Pancreas (tissue), 10 donors: ENCODE results near the gene KRT76. TPM values are rescaled to one million over a fixed set of nuclear protein-coding genes. Genes with fewer than 3 reads are reported as not detected.

Source experiments
- ATAC-seq, 4 donors: fragments of 200-7000 bp; cut with Tn5 transposase; one replicate each; pipeline versions ENCODE4 v1.8.0 to v1.9.1; 2020; ENCODE audit warnings: mild to moderate bottlenecking in 4 of 4, moderate library complexity in 4 of 4
- DNase-seq, 6 donors: peaks; one replicate each; pipeline ENCODE4 v3.0.0-alpha.2; 2020
- FAIRE-seq: peaks from 2 replicates; lab custom pipeline; 2012; peaks lifted over from hg19 to GRCh38; lab: Jason Lieb, UNC
- H3K27ac ChIP-seq, 4 donors: fragments of 200-600 bp; sonication (generic); 1 replicate in 3 of 4; 2 replicates in 1 of 4; pipeline versions ENCODE4 v1.5.0 to v1.8.0; 2020
- H3K27me3 ChIP-seq, 4 donors: fragments of 200-600 bp; one replicate each; pipeline ENCODE4 v1.8.0; 2021
- H3K36me3 ChIP-seq, 3 donors: fragments of 200-600 bp; sonication (generic) in 1 of 3; one replicate each; pipeline versions ENCODE4 v1.5.0 to v1.8.0; 2020 to 2021
- H3K4me1 ChIP-seq, 3 donors: fragments of 200-600 bp; one replicate each; pipeline ENCODE4 v1.8.0; 2021
- H3K4me3 ChIP-seq, 4 donors: fragments of 200-600 bp; sonication (generic) in 2 of 4; one replicate each; pipeline versions ENCODE4 v1.5.0 to v1.8.0; 2020 to 2021
- H3K9me3 ChIP-seq, 4 donors: fragments of 200-600 bp; one replicate each; pipeline ENCODE4 v1.8.0; 2021
- WGBS, 2 donors: extraction: QIAGEN DNeasy Blood & Tissue Kit; methylation state at CpG; one replicate each; pipeline ENCODE4 v1.1.7; 2013; 5-methylcytosine and 5-hydroxymethylcytosine counted together
- intact Hi-C, 3 donors: fragments of 100-400 bp; cut with DNase I; formaldehyde crosslinking; loops; one replicate each; pipeline versions ENCODE4 v1.11.1 to v1.14.2; 2022
- polyA plus RNA-seq, 2 donors: library from polyadenylated mRNA; stranded (reverse); fragments of 200-250 nt; gene quantifications; one replicate each; pipeline ENCODE4 v1.2.3, GENCODE V29; 2013
- total RNA-seq, 6 donors: library from RNA; stranded (reverse); fragmentation: NEBNext Ultra II Directional in 4 of 6; extraction: Animal tissue kit (Norgen Biotek cat#: 25700) in 4 of 6; gene quantifications; one replicate each; pipeline versions ENCODE4 v1.2.1 to v1.2.4, GENCODE V29; 2021 to 2023
- TF ChIP-seq, protein P1 (sequence below), 4 donors: fragments of 200-600 bp; sonication (generic) in 3 of 4; IDR thresholded peaks; one replicate each; pipeline versions ENCODE4 v1.5.0 to v1.8.0; 2021; ENCODE audit warnings: antibody characterized with exemption in 4 of 4
- donor health status: healthy with polysubstance abuse.
- donor health status: DM: no; HTN: no; CAD: no; lungs with moderate emphysema.
- donor health status: DM: no; HTN: no; CAD: no.
- donor health status: control.
- donor health status: control.
- donor health status: Bipolar disorder and iron deficiency.
- donor health status: DM: yes; HTN: yes; CAD: no.
- donor health status: DM: no; HTN: no; CAD: no.
- donor health status: DM: no; HTN: no; CAD: no.
- donor health status: DM: yes; HTN: yes; CAD: no.

The KRT76 gene
- total and polyA plus RNA-seq, 8 donors = not detected

DNA sequence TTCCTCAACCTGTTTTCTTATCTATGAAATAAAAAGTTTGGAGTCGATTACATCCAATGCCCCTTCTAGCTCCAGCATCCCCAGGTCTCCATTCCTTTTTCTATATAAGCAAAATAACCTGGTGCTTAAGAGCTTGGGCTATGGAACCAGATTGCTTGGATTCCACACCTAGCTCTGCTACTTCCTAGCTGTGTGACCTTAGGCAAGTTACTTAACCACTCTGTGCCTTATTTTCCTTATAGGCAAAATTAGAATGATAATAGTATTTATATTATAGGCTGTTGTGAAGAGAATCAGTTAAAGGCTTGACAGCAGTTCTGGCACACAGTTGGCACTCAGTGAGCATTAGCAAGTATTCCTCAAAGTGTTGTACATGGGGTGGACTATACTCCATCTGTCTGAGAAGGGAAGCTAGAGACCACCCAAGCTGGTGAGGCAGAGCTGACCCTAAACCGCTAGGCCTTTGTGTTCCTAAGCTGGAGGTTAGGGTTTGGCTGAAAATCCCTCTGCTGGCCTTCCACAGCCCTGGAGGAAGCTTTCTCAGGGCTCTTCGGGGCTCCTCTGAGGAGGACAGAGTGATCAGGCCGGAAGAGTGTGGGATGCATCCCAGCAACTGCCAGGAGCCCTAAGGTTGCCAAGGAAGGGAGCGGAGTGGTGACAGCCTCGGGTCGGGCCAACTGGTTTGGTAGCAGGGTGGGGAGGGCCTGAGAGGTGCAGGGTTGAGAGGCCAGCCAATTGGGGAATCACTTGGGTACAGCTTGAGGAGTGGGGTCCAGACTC, 42.8 kb upstream of the KRT76 start:
- Histone ChIP-seq H3K36me3 (no peaks in the 10 kb centered on the region), H3K27ac (no peak overlapping the region), H3K4me3 (no peak overlapping the region), H3K9me3 (no peaks in the 10 kb centered on the region), H3K27me3 (no peaks in the 10 kb centered on the region), H3K4me1 (no peaks in the 10 kb centered on the region)
- TF ChIP-seq, protein P1, sequence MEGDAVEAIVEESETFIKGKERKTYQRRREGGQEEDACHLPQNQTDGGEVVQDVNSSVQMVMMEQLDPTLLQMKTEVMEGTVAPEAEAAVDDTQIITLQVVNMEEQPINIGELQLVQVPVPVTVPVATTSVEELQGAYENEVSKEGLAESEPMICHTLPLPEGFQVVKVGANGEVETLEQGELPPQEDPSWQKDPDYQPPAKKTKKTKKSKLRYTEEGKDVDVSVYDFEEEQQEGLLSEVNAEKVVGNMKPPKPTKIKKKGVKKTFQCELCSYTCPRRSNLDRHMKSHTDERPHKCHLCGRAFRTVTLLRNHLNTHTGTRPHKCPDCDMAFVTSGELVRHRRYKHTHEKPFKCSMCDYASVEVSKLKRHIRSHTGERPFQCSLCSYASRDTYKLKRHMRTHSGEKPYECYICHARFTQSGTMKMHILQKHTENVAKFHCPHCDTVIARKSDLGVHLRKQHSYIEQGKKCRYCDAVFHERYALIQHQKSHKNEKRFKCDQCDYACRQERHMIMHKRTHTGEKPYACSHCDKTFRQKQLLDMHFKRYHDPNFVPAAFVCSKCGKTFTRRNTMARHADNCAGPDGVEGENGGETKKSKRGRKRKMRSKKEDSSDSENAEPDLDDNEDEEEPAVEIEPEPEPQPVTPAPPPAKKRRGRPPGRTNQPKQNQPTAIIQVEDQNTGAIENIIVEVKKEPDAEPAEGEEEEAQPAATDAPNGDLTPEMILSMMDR (IDR thresholded peaks at IDR 0.05) = no peak
- intact Hi-C loops = no loop called here
- ATAC-seq = no peak
- no peak for FAIRE-seq
- WGBS, 2 donors = 72 to 79% methylated on average over 7 of the region's 7 CpGs
- DNase-seq = no peak

DNA sequence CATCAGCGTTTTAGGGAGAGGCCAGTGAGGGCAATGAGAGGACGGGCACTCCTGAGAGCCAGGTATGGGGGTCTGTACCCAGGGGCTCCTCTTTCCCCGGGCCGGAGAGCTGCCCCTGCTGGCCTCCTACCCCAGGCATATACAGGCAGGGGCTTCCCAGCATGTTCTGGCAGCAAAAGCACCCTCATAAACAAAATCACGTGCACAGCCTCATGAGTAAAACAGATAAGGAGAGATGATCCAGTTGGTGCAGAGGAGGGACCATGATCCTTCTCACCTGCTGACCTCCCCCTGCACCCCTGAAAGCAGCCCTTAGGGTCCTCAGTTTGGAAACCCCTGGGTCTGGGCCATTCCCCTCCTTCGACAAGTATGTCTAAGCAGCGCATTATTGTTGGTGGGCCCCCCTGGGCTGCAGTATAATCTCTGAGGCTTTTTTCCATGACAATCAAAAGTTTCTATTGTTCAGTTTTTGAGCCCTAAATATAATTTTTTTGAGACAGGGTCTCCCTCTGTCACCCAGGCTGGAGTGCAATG, 41.8 kb upstream of the KRT76 start:
- no peaks in the 10 kb centered on the region for H3K4me1 ChIP-seq
- H3K27me3 ChIP-seq = no peaks in the 10 kb centered on the region
- FAIRE-seq (no peak), ATAC-seq (no peak), DNase-seq (no peak)
- no peaks in the 10 kb centered on the region for H3K9me3 ChIP-seq
- TF ChIP-seq, protein P1 (IDR thresholded peaks at IDR 0.05) = no peak
- intact Hi-C loops = no loop called here
- no peak overlapping the region for H3K27ac ChIP-seq
- H3K4me3 ChIP-seq = no peak overlapping the region
- no peaks in the 10 kb centered on the region for H3K36me3 ChIP-seq
- whole genome bisulfite sequencing, 2 donors = 58 to 59% methylated on average over 7 of the region's 7 CpGs

DNA sequence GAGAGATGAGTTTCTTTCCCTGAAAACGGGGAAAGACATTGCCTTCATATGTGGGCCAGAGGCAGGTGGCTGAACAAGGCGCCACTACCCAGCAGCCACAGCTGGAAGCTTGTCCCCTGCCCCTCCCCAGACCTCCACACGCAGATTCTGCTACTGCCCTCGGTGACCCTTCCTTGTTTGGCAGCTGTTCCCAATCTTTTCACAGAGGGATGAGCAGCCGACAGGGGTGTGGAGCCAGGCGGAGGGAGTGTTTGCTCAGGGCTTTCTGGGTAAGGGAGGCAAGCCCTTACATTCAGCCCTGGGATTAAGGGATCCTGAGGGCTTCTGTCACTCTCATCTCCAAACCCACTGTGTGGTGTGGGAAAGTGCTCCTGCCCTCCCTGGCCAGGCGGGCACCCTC, 41.2 kb upstream of the KRT76 start:
- Histone ChIP-seq H3K4me3 (no peak overlapping the region), H3K27ac (no peak overlapping the region), H3K36me3 (no peaks in the 10 kb centered on the region), H3K4me1 (no peaks in the 10 kb centered on the region), H3K9me3 (no peaks in the 10 kb centered on the region), H3K27me3 (no peaks in the 10 kb centered on the region)
- 47 to 51% methylated on average over 7 of the region's 7 CpGs for WGBS, 2 donors
- DNase-seq (no peak), FAIRE-seq (no peak), ATAC-seq (no peak)
- intact Hi-C loops = no loop called here
- TF ChIP-seq, protein P1 (IDR thresholded peaks at IDR 0.05) = no peak

DNA sequence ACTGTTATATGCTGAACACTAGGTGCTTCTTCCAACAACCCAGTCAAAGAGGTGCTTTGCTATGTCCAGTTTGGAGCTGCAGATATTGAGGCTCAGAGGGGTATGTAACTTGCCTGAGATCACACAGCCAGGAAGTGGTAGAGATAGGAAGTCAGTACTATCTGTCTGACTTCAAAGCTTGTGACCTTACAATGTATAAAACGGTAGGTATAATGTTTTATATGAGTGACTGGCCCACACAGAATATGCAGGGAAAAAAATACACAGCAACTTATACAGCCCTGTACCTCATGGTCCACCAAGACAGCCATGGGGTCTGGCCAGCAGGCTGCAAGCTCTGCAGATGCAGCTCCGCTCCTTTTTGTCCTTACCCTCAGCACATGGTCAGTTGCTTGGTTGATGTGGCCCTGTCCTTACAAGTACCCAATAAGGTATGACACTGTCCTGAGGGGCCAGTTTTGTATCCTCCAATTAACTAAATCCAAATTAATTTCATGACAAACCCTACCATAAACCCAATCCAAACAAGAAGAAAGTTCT, 40.6 kb upstream of the KRT76 start:
- intact Hi-C loops = no loop called here
- no peak for FAIRE-seq
- no peaks in the 10 kb centered on the region for H3K9me3 ChIP-seq
- ATAC-seq = no peak
- no peaks in the 10 kb centered on the region for H3K36me3 ChIP-seq
- H3K4me3 ChIP-seq = no peak overlapping the region
- 61 to 68% methylated on average over 2 of the region's 2 CpGs for WGBS, 2 donors
- no peaks in the 10 kb centered on the region for H3K4me1 ChIP-seq
- TF ChIP-seq, protein P1 (IDR thresholded peaks at IDR 0.05) = no peak
- H3K27me3 ChIP-seq = no peaks in the 10 kb centered on the region
- DNase-seq = no peak
- H3K27ac ChIP-seq = no peak overlapping the region
